AG09319 (cell line): ENCODE results near the gene NEK1.
A peak's percentile ranks its signal among the peaks of the same experiment; 100 is the strongest.

Experiments used
- DNase-seq: peaks from one replicate; pipeline ENCODE4 v3.0.0-alpha.2; 2010; ENCODE audit warnings: low read depth; ENCODE audit errors: extremely low read depth
- CTCF ChIP-seq: IDR thresholded peaks from 2 replicates; pipeline ENCODE4 v1.5.1; 2011; ENCODE audit warnings: low read depth, mild to moderate bottlenecking, inconsistent platforms, low read length, moderate library complexity

Gene NEK1

GRCh38 chr4:169640261-169640870, 28.0 kb upstream of the NEK1 start:
- no peak for TF ChIP-seq CTCF
- peak; percentile 57 for DNase-seq

- no peak for DNase-seq
- TF ChIP-seq CTCF, result no peak
Measured at GRCh38 chr4:169634975-169635374, 22.6 kb upstream of the NEK1 start.

- no peak for TF ChIP-seq CTCF
- no peak for DNase-seq
Measured at GRCh38 chr4:169632896-169633295, 20.5 kb upstream of the NEK1 start.

- no peak for TF ChIP-seq CTCF
- no peak for DNase-seq
Measured at GRCh38 chr4:169630069-169630468, 17.7 kb upstream of the NEK1 start.

GRCh38 chr4:169628579-169628978, 16.2 kb upstream of the NEK1 start:
- no peak for DNase-seq
- TF ChIP-seq CTCF, result no peak

GRCh38 chr4:169627307-169627706, 14.9 kb upstream of the NEK1 start:
- TF ChIP-seq CTCF, result no peak
- no peak for DNase-seq

- DNase-seq, result no peak
- TF ChIP-seq CTCF, result no peak
Measured at GRCh38 chr4:169626331-169627282, 14.2 kb upstream of the NEK1 start.
